Hepatocyte (in vitro differentiated cells): ENCODE results near the gene SMCR8.

Source experiments
- CTCF ChIP-seq: fragments of 200-600 bp; sonication (generic); IDR thresholded peaks from 2 replicates; pipeline ENCODE4 v1.5.1; 2016; ENCODE audit warnings: antibody characterized with exemption, mild to moderate bottlenecking; ENCODE audit not compliant: poor library complexity
- EZH2 ChIP-seq: fragments of 200-600 bp; sonication (generic); IDR thresholded peaks from 2 replicates; pipeline ENCODE4 v1.6.1; 2016; ENCODE audit warnings: antibody characterized with exemption, mild to moderate bottlenecking, borderline replicate concordance
- EZH2phosphoT487 ChIP-seq: fragments of 200-600 bp; sonication (generic); IDR thresholded peaks from one replicate; pipeline ENCODE4 v1.6.1; 2018; ENCODE audit warnings: antibody characterized with exemption, mild to moderate bottlenecking, low read depth, moderate library complexity; ENCODE audit not compliant: unreplicated experiment, severe bottlenecking

GRCh38 chr17:18324140-18325050 lies 9.3 kb downstream of the SMCR8 start:
- TF ChIP-seq CTCF, result no peak
- TF ChIP-seq EZH2, result no peak
- no peak for TF ChIP-seq EZH2phosphoT487
